Osteoblast (primary cell): Measurements from ENCODE around the gene MYLK. TPM values are rescaled to one million over a fixed set of nuclear protein-coding genes. Genes with fewer than 3 reads are reported as not detected.

Experiments used
- DNase-seq: peaks from one replicate; pipeline ENCODE4 v3.0.0; 2011; ENCODE audit warnings: low spot score, mixed read lengths; ENCODE audit not compliant: insufficient read length; ENCODE audit errors: missing footprints
- H2AFZ ChIP-seq: 2 replicates; pipeline ENCODE4 v1.6.0; 2011; ENCODE audit warnings: mild to moderate bottlenecking, low read length
- H3K27ac ChIP-seq: 2 replicates; pipeline ENCODE4 v1.5.1; 2011; ENCODE audit warnings: mild to moderate bottlenecking, low read depth, low read length, moderate library complexity
- H3K27me3 ChIP-seq: 2 replicates; pipeline ENCODE4 v1.6.0; 2012; ENCODE audit warnings: mild to moderate bottlenecking, control low read depth, inconsistent platforms, low read length, moderate library complexity; ENCODE audit not compliant: insufficient read depth
- H3K36me3 ChIP-seq: 2 replicates; pipeline ENCODE4 v1.5.1; 2011; ENCODE audit warnings: mild to moderate bottlenecking, low read length, control low read depth, moderate library complexity; ENCODE audit not compliant: insufficient read depth
- H3K4me1 ChIP-seq: 2 replicates; pipeline ENCODE4 v1.5.1; 2011; ENCODE audit warnings: mild to moderate bottlenecking, low read length, control low read depth, moderate library complexity; ENCODE audit not compliant: insufficient read depth
- H3K4me2 ChIP-seq: 2 replicates; pipeline ENCODE4 v1.6.0; 2011; ENCODE audit warnings: mild to moderate bottlenecking, low read length; ENCODE audit not compliant: insufficient read depth
- H3K4me3 ChIP-seq: fragments of 200-600 bp; sonication (generic); 3 replicates; pipeline ENCODE4 v1.5.1; 2012; ENCODE audit warnings: mild to moderate bottlenecking, low read length, inconsistent platforms; ENCODE audit not compliant: insufficient read depth
- H3K79me2 ChIP-seq: 2 replicates; pipeline ENCODE4 v1.6.0; 2012; ENCODE audit warnings: mild to moderate bottlenecking, low read length, control low read depth, inconsistent platforms; ENCODE audit not compliant: insufficient read depth
- H3K9me3 ChIP-seq: 2 replicates; pipeline ENCODE4 v1.5.1; 2011; ENCODE audit warnings: low read depth, low read length, control low read depth
- H4K20me1 ChIP-seq: 2 replicates; pipeline ENCODE4 v1.6.0; 2012; ENCODE audit warnings: mild to moderate bottlenecking, low read length, control low read depth; ENCODE audit not compliant: insufficient read depth
- total RNA-seq: library from RNA; depleted of rRNA; stranded (reverse); fragments of >200 nt; gene quantifications from 2 replicates; pipeline ENCODE4 v1.2.3, GENCODE V29; 2012
- TF ChIP-seq, protein P1 (sequence below): IDR thresholded peaks from 2 replicates; pipeline ENCODE4 v1.5.1; 2011; ENCODE audit warnings: mild to moderate bottlenecking, low read depth, low read length, moderate library complexity; ENCODE audit errors: extremely low read depth

Gene MYLK
- total RNA-seq, 1 donor: 268 TPM

DNA sequence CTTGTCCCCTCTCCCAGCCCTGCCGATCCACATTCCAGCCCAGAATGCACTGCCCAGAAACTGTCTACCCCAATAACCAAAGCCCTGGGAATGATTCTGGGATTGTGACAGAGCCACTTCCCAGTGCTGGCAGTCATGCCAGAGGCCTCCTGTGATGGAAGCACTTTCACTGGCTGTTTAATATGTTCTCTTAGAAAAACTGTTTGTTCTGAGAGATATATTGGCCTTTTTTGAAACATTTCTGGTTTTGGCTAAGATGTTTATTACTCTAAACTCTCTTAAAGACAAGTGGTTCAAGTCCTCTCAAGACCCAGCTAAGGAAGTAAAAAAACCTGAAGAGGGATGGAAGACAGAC lies 225.3 kb downstream of the MYLK start:
- TF ChIP-seq, protein P1, sequence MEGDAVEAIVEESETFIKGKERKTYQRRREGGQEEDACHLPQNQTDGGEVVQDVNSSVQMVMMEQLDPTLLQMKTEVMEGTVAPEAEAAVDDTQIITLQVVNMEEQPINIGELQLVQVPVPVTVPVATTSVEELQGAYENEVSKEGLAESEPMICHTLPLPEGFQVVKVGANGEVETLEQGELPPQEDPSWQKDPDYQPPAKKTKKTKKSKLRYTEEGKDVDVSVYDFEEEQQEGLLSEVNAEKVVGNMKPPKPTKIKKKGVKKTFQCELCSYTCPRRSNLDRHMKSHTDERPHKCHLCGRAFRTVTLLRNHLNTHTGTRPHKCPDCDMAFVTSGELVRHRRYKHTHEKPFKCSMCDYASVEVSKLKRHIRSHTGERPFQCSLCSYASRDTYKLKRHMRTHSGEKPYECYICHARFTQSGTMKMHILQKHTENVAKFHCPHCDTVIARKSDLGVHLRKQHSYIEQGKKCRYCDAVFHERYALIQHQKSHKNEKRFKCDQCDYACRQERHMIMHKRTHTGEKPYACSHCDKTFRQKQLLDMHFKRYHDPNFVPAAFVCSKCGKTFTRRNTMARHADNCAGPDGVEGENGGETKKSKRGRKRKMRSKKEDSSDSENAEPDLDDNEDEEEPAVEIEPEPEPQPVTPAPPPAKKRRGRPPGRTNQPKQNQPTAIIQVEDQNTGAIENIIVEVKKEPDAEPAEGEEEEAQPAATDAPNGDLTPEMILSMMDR: no peak
- Histone ChIP-seq H3K27me3 (no peaks in the 10 kb centered on the region), H3K4me2 (no peak overlapping the region), H4K20me1 (no peaks in the 10 kb centered on the region), H2AFZ (no peak overlapping the region), H3K27ac (no peak overlapping the region), H3K9me3 (no peaks in the 10 kb centered on the region), H3K79me2 (peaks cover 3% of the 10 kb centered on the region), H3K36me3 (peaks cover 61% of the 10 kb centered on the region), H3K4me3 (no peak overlapping the region), H3K4me1 (peaks cover 64% of the 10 kb centered on the region)
- no peak for DNase-seq

DNA sequence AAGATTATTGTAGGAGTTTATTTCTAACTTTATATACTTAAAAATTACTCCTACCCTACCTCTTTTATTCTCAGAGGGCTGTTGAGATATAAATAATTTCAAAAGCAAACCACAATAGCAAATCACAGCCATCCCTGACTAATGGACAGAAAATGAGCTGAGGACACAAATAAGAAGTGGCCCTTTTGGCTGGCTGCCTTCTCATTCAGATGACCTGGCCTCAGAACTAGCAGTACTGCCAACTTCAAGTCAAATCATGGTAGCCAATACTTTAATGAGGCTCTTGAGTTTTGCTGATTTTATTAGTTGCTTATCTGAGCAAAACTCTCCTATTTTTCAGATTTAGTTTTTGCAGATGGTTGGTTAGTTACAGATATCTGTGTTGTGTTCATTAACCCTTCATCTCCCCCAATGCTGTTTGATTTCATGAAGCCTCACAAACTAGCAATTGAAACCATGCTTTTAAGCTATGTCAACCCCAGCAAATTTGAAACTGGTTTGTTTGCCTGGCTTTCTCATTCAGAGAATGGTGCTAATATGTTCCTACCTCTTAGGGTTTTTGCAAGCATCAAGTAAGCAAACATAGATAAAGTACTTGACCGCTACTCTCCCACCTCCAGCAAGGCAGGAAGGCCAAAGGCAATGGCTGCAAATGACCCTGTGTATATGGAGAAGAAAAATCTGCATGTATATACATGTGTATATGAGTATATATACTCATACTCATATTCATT lies 225.8 kb downstream of the MYLK start:
- Histone ChIP-seq H3K79me2 (peaks cover 3% of the 10 kb centered on the region), H3K36me3 (peaks cover 56% of the 10 kb centered on the region), H3K27me3 (no peaks in the 10 kb centered on the region), H3K4me1 (peaks cover 69% of the 10 kb centered on the region), H4K20me1 (no peaks in the 10 kb centered on the region), H2AFZ (no peak overlapping the region), H3K4me3 (no peak overlapping the region), H3K9me3 (no peaks in the 10 kb centered on the region), H3K27ac (peak overlapping the region; percentile 67), H3K4me2 (no peak overlapping the region)
- DNase-seq: no peak
- TF ChIP-seq, protein P1: no peak

DNA sequence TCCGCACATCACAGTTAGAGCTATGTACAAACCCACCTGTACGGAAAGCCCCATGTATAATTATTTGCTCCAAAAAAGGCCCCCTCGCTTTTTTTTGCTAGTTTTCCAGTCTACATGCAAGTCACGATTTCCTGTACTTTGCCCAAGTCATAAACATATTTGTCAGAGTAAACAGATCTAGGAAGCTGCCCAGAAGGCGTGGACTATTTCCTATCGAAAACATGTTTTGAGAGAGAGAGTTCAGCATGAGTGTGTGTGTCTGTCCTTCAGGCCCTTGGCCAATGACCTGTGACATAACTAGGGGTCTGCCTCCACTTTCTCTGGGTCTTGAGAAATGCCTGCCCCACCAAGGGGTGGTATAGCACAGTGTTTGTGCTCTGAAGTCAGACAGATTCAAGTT lies 226.6 kb downstream of the MYLK start:
- no peaks in the 10 kb centered on the region for H3K9me3 ChIP-seq
- no peaks in the 10 kb centered on the region for H3K27me3 ChIP-seq
- H3K4me3 ChIP-seq: no peak overlapping the region
- H2AFZ ChIP-seq: no peak overlapping the region
- H3K27ac ChIP-seq: peak overlapping the region; percentile 67
- H3K36me3 ChIP-seq: peaks cover 49% of the 10 kb centered on the region
- TF ChIP-seq, protein P1: no peak
- H3K4me2 ChIP-seq: no peak overlapping the region
- H3K4me1 ChIP-seq: peaks cover 76% of the 10 kb centered on the region
- H4K20me1 ChIP-seq: no peaks in the 10 kb centered on the region
- peaks cover 3% of the 10 kb centered on the region for H3K79me2 ChIP-seq
- no peak for DNase-seq

DNA sequence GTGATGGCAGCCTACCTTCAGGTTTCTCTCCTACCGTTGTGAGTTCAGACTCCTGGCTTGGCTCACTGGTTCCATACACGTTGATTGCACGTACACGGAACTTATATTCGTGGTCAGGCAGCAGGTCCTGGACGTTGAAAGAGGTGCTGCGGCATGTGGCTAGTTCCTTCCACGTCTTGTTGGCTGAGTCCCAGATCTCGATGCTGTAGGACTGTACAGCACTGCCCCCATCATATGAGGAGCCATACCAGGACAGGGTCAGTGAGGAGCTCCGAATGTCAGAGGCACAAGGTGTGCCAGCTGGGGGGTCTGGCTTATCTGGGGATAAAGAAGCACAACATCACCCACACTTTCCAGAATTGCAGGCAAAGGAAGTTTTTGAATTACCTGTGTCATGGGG lies 227.0 kb downstream of the MYLK start:
- Histone ChIP-seq H3K79me2 (peaks cover 3% of the 10 kb centered on the region), H3K27me3 (no peaks in the 10 kb centered on the region), H3K36me3 (peaks cover 44% of the 10 kb centered on the region), H3K4me2 (no peak overlapping the region), H3K9me3 (no peaks in the 10 kb centered on the region), H4K20me1 (no peaks in the 10 kb centered on the region), H3K4me3 (no peak overlapping the region), H2AFZ (no peak overlapping the region), H3K27ac (no peak overlapping the region), H3K4me1 (peaks cover 80% of the 10 kb centered on the region)
- TF ChIP-seq, protein P1: no peak
- no peak for DNase-seq
